LNCAP (cell line): ENCODE data around the gene SCN8A.

Experiments
- CTCF ChIP-seq: fragments of 450-650 bp; IDR thresholded peaks from 2 replicates; pipeline ENCODE4 v1.5.1; 2017; ENCODE audit warnings: mild to moderate bottlenecking

SCN8A gene

GRCh38 chr12:51813931-51814310, 222.9 kb downstream of the SCN8A start:
- no peak for TF ChIP-seq CTCF

GRCh38 chr12:51814311-51815088, 223.5 kb downstream of the SCN8A start:
- peak; percentile 43 for TF ChIP-seq CTCF

GRCh38 chr12:51815571-51815970, 224.5 kb downstream of the SCN8A start:
- no peak for TF ChIP-seq CTCF

GRCh38 chr12:51817027-51817953, 226.3 kb downstream of the SCN8A start:
- TF ChIP-seq CTCF, result no peak

- TF ChIP-seq CTCF, result no peak
Observed at GRCh38 chr12:51818086-51818485, 227.1 kb downstream of the SCN8A start.

- TF ChIP-seq CTCF, result no peak
Observed at GRCh38 chr12:51818566-51819300, 227.7 kb downstream of the SCN8A start.
